ENCODE data around the gene UST.
"Not testable (repeated sequence)": the region's sequence is repeated elsewhere in the genome, so short reads cannot be mapped to it uniquely, and the experiment has no call there.

The UST gene

GRCh38 chr6:148978298-148978697 is 231.5 kb downstream of the UST start:
- not testable (repeated sequence) for DNase-seq (ENCODE audit: low spot score)

- no peak for DNase-seq (ENCODE audit: low spot score)
Observed at GRCh38 chr6:148979014-148979901, 232.4 kb downstream of the UST start.

GRCh38 chr6:148980234-148980633 is 233.4 kb downstream of the UST start:
- no peak for DNase-seq (ENCODE audit: low spot score)

- DNase-seq (ENCODE audit: low spot score) = no peak
Observed at GRCh38 chr6:148981515-148981914, 234.7 kb downstream of the UST start.

- no peak for DNase-seq (ENCODE audit: low spot score)
Observed at GRCh38 chr6:148983101-148983761, 236.4 kb downstream of the UST start.

- DNase-seq (ENCODE audit: low spot score) = no peak
Observed at GRCh38 chr6:148983966-148984365, 237.1 kb downstream of the UST start.

GRCh38 chr6:148984531-148985056 is 237.8 kb downstream of the UST start:
- no peak for DNase-seq (ENCODE audit: low spot score)

- no peak for DNase-seq (ENCODE audit: low spot score)
Observed at GRCh38 chr6:148985499-148985898, 238.7 kb downstream of the UST start.

GRCh38 chr6:148986608-148987007 is 239.8 kb downstream of the UST start:
- no peak for DNase-seq (ENCODE audit: low spot score)

GRCh38 chr6:148987982-148988381 is 241.2 kb downstream of the UST start:
- DNase-seq (ENCODE audit: low spot score) = no peak

GRCh38 chr6:148989585-148989984 is 242.8 kb downstream of the UST start:
- DNase-seq (ENCODE audit: low spot score) = no peak

GRCh38 chr6:148990403-148990802 is 243.6 kb downstream of the UST start:
- no peak for DNase-seq (ENCODE audit: low spot score)

- no peak for DNase-seq (ENCODE audit: low spot score)
Observed at GRCh38 chr6:148996815-148997214, 250.0 kb downstream of the UST start.

GRCh38 chr6:148997865-148998264 is 251.0 kb downstream of the UST start:
- no peak for DNase-seq (ENCODE audit: low spot score)

- DNase-seq (ENCODE audit: low spot score) = no peak
Observed at GRCh38 chr6:148998704-148999103, 251.9 kb downstream of the UST start.

- DNase-seq (ENCODE audit: low spot score) = peak; percentile 61
Observed at GRCh38 chr6:148999501-148999900, 252.7 kb downstream of the UST start.

GRCh38 chr6:148999929-149000468 is 253.2 kb downstream of the UST start:
- peak; percentile 91 for DNase-seq (ENCODE audit: low spot score)

GRCh38 chr6:149001422-149001821 is 254.6 kb downstream of the UST start:
- no peak for DNase-seq (ENCODE audit: low spot score)

GRCh38 chr6:149003560-149003959 is 256.7 kb downstream of the UST start:
- no peak for DNase-seq (ENCODE audit: low spot score)

GRCh38 chr6:149004664-149005063 is 257.8 kb downstream of the UST start:
- DNase-seq (ENCODE audit: low spot score) = no peak

GRCh38 chr6:149006236-149006635 is 259.4 kb downstream of the UST start:
- DNase-seq (ENCODE audit: low spot score) = not testable (repeated sequence)

- no peak for DNase-seq (ENCODE audit: low spot score)
Observed at GRCh38 chr6:149006671-149007070, 259.8 kb downstream of the UST start.

GRCh38 chr6:149007846-149008245 is 261.0 kb downstream of the UST start:
- no peak for DNase-seq (ENCODE audit: low spot score)

Measured in kidney capillary endothelial cell (primary cell).